ENCODE results near the gene SP100. TPM values are rescaled to one million over a fixed set of nuclear protein-coding genes. Genes with fewer than 3 reads are reported as not detected.
"Not testable (repeated sequence)": the region's sequence is repeated elsewhere in the genome, so short reads cannot be mapped to it uniquely, and the experiment has no call there.

Gene SP100
- total RNA-seq: 156 TPM
- long read RNA-seq, transcript SP100-205 (14 exons, 1,802 nt): minor isoform, 11 of 150 reads
- long read RNA-seq, transcript SP100-201 (25 exons, 3,882 nt): minor isoform, 5 of 150 reads
- long read RNA-seq, transcript SP100-204 (15 exons, 1,898 nt): major isoform, 61 of 150 reads
- long read RNA-seq, transcript SP100-202 (29 exons, 2,926 nt): minor isoform, 6 of 150 reads
- long read RNA-seq, partial matches to known transcripts: 20 of 150 reads
- long read RNA-seq, other reads (novel, unspliced or antisense): 44 of 150 reads

DNA sequence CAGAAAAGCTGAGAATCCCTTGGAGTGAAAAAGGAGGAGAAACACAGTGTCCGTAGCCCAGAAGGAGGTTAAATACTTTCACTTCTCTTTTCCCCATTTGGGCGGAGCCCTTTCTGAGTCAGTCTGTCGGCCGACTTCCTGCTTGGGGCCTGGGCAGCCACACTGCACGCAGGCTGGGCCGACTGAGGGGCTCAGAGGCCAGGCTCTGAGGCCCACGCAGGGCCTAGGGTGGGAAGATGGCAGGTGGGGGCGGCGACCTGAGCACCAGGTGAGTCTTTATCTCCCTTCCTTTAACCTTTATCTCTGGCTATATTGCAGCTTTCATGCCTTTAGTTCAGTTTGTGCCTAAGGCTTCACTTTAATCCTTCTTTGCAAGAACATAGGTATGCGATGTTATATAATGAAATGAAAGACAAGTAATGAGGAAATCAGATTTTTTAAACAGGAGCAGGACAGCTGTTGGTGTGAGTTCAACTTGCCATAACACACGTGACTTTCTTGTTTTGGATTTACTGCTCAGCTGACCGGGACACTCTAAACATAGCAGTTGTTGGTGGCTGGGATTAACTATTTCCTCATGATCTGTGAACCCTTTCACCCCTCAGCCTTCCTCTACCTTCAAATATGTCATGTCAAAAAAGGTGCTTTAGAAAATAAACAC, at the start of gene SP100:
SP100 (plus strand) TSS at position 141 of the 661 bp plus-strand sequence; CDS start at position 237, 96 bp downstream.
- DNase-seq (peak; percentile 87), ATAC-seq (peak; percentile 88)
- H3K4me3 ChIP-seq: peak within 1 kb of the TSS; percentile 64
- TF ChIP-seq, protein P1, sequence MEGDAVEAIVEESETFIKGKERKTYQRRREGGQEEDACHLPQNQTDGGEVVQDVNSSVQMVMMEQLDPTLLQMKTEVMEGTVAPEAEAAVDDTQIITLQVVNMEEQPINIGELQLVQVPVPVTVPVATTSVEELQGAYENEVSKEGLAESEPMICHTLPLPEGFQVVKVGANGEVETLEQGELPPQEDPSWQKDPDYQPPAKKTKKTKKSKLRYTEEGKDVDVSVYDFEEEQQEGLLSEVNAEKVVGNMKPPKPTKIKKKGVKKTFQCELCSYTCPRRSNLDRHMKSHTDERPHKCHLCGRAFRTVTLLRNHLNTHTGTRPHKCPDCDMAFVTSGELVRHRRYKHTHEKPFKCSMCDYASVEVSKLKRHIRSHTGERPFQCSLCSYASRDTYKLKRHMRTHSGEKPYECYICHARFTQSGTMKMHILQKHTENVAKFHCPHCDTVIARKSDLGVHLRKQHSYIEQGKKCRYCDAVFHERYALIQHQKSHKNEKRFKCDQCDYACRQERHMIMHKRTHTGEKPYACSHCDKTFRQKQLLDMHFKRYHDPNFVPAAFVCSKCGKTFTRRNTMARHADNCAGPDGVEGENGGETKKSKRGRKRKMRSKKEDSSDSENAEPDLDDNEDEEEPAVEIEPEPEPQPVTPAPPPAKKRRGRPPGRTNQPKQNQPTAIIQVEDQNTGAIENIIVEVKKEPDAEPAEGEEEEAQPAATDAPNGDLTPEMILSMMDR (IDR thresholded peaks at IDR 0.05): no peak
- peaks cover 41% of the 10 kb centered on the region for H3K4me1 ChIP-seq
- H3K27ac ChIP-seq: peak within 1 kb of the TSS; percentile 94
- no peaks in the 10 kb centered on the region for H3K36me3 ChIP-seq
- intact Hi-C loops (cut with DNase I): no loop called here
- no peaks in the 10 kb centered on the region for H3K9me3 ChIP-seq
- no peaks in the 10 kb centered on the region for H3K27me3 ChIP-seq

DNA sequence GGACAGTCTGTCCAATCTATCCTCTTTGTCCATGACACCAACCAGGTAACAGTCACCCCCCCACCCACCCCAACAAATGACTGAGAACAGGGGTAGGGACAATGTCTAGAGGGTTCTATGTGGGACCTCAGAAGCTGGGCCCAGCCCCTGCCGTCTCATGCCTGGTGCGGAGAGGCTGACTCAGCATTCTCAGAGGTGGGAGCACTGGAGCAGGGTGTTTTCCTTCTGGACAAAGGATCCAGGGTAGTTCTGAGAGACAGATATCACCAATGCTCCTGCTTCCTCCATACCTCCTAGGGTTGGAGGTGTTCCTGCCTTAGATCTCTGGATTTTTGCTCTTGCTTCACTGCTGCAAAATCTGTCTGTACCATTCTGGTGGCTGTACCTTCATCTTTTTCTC, 33.9 kb upstream of the SP100 start:
- no peaks in the 10 kb centered on the region for H3K9me3 ChIP-seq
- H3K27ac ChIP-seq: no peak overlapping the region
- H3K4me1 ChIP-seq: no peaks in the 10 kb centered on the region
- ATAC-seq: no peak
- TF ChIP-seq, protein P1 (IDR thresholded peaks at IDR 0.05): no peak
- intact Hi-C loops (cut with DNase I): no loop called here
- DNase-seq: no peak
- H3K27me3 ChIP-seq: no peaks in the 10 kb centered on the region
- no peak overlapping the region for H3K4me3 ChIP-seq
- H3K36me3 ChIP-seq: peaks cover 15% of the 10 kb centered on the region

DNA sequence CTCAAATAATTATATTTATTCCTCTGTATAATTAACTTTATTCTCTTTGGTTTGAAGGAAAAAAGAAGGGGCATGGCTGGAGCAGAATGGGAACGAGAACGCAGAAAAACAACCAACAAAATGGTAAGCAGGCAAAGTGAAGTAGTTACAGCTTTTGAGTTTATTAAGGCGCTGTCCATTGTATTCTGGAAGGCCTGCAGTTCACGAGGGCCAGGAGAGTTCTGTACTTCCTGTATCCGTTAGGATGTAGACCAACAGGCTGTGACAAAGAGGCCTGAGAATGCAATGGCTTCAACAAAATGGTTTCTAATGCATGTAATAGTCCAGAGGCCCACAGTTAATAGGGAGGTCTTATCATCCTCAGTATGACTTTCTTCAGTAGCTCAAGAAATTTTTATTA, 32.5 kb upstream of the SP100 start:
- ATAC-seq (no peak), DNase-seq (no peak)
- H3K4me1 ChIP-seq: no peaks in the 10 kb centered on the region
- no peak overlapping the region for H3K4me3 ChIP-seq
- H3K27me3 ChIP-seq: no peaks in the 10 kb centered on the region
- H3K9me3 ChIP-seq: no peaks in the 10 kb centered on the region
- intact Hi-C loops (cut with DNase I): no loop called here
- peaks cover 17% of the 10 kb centered on the region for H3K36me3 ChIP-seq
- TF ChIP-seq, protein P1 (IDR thresholded peaks at IDR 0.05): no peak
- no peak overlapping the region for H3K27ac ChIP-seq

DNA sequence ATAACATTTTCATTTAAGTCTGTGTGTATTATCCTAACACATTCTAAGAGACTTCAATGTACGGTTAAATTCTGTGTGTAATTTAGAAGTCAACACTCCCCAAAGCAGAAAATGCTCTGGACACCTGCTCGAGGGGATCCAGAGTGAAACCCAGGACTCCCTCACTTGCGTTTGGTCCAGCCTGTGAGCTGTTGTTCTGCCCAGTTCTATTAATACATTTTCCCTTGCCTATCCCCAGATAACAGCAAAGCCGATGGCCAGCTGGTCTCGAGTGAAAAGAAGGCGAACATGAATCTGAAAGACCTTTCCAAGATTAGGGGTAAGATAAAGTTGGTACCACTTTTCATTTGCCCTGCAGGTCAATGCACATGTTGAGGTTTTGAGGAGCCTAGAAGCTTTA, 31.0 kb upstream of the SP100 start:
- TF ChIP-seq, protein P1 (IDR thresholded peaks at IDR 0.05): no peak

DNA sequence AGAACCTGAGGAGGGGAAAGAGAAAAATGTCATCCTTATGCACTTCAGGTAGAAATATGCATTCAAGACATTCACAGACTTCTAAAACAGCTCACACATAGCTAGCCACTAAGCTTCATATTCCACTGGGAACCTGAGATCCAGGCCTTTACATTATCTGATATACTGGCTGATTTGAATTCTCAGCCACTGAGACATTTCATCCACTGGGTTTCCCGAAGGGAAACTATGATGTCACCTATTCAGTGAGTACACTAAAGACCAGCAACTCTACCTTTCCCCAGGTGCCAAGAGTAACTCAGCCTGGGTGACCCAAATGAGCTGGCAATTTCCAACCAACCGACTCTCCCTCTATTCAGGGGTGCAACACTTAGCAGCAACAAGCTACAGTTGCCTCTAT, 21.7 kb upstream of the SP100 start:
- no peak for ATAC-seq
- DNase-seq: no peak
- no peak overlapping the region for H3K4me3 ChIP-seq
- intact Hi-C loops (cut with DNase I): no loop called here
- peaks cover 59% of the 10 kb centered on the region for H3K36me3 ChIP-seq
- TF ChIP-seq, protein P1 (IDR thresholded peaks at IDR 0.05): no peak
- no peaks in the 10 kb centered on the region for H3K27me3 ChIP-seq
- no peak overlapping the region for H3K27ac ChIP-seq
- H3K9me3 ChIP-seq: no peaks in the 10 kb centered on the region
- H3K4me1 ChIP-seq: no peaks in the 10 kb centered on the region

More for the DNA sequence above, 31.0 kb upstream of the SP100 start:
- Histone ChIP-seq H3K4me1 (no peaks in the 10 kb centered on the region), H3K4me3 (no peak overlapping the region), H3K27me3 (no peaks in the 10 kb centered on the region), H3K27ac (no peak overlapping the region), H3K9me3 (no peaks in the 10 kb centered on the region), H3K36me3 (peaks cover 30% of the 10 kb centered on the region)
- intact Hi-C loops (cut with DNase I): no loop called here
- ATAC-seq (no peak), DNase-seq (no peak)

DNA sequence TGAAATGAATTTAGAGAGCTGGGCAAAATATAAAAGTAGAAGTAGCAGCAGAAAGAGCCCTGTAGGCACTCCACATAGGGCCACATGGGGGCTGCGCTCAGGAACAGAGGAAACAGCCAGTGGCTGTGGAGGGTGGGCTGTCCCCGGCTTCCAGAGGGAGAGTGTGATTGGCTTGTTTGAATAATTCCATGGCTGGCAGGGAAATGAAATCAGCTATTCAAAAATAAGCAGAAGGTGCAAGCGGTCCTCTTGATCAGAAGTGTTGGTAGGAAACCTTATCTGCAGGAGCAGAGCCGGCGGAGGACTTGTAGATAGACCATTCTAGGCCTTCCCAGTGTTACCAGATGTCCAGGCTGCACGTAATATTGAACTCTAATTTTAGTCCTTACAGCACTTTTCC, 17.3 kb upstream of the SP100 start:
- H3K36me3 ChIP-seq: peaks cover 46% of the 10 kb centered on the region
- H3K9me3 ChIP-seq; H3K27ac ChIP-seq; DNase-seq; H3K4me1 ChIP-seq; intact Hi-C loops (cut with DNase I); H3K27me3 ChIP-seq; H3K4me3 ChIP-seq; ATAC-seq: not testable (repeated sequence)
